Measurements from ENCODE around the gene RBM28. TPM values are rescaled to one million over a fixed set of nuclear protein-coding genes. Genes with fewer than 3 reads are reported as not detected.

Gene RBM28
- total RNA-seq, 4 donors from 2014 or later: 19.1 to 142 (median 24.2) TPM

- Histone ChIP-seq H3K27me3 (no peaks in the 10 kb centered on the region), H3K4me1 (no peaks in the 10 kb centered on the region), H3K4me3 (no peak overlapping the region), H3K36me3 (no peaks in the 10 kb centered on the region), H3K27ac (no peak overlapping the region), H3K9me3 (no peaks in the 10 kb centered on the region)
- TF ChIP-seq CTCF (IDR thresholded peaks at IDR 0.05) (no peak), POLR2A (IDR thresholded peaks at IDR 0.05) (no peak)
- no peak for DNase-seq
Observed at GRCh38 chr7:128257458-128257857, 86.2 kb downstream of the RBM28 start.

- TF ChIP-seq CTCF (IDR thresholded peaks at IDR 0.05) (no peak), POLR2A (IDR thresholded peaks at IDR 0.05) (no peak)
- H3K9me3 ChIP-seq: no peaks in the 10 kb centered on the region
- H3K36me3 ChIP-seq: no peaks in the 10 kb centered on the region
- H3K27ac ChIP-seq: no peak overlapping the region
- no peaks in the 10 kb centered on the region for H3K4me1 ChIP-seq
- no peak for DNase-seq
- H3K27me3 ChIP-seq: no peaks in the 10 kb centered on the region
- H3K4me3 ChIP-seq: no peak overlapping the region
Observed at GRCh38 chr7:128255271-128255670, 88.4 kb downstream of the RBM28 start.

GRCh38 chr7:128254470-128254869, 89.2 kb downstream of the RBM28 start:
- H3K4me3 ChIP-seq: no peak overlapping the region
- H3K27ac ChIP-seq: no peak overlapping the region
- no peak for DNase-seq
- no peaks in the 10 kb centered on the region for H3K4me1 ChIP-seq
- no peaks in the 10 kb centered on the region for H3K36me3 ChIP-seq
- no peaks in the 10 kb centered on the region for H3K27me3 ChIP-seq
- no peaks in the 10 kb centered on the region for H3K9me3 ChIP-seq
- TF ChIP-seq POLR2A (IDR thresholded peaks at IDR 0.05) (no peak), CTCF (IDR thresholded peaks at IDR 0.05) (no peak)

- Histone ChIP-seq H3K4me3 (no peak overlapping the region), H3K9me3 (no peaks in the 10 kb centered on the region)
- TF ChIP-seq CTCF (IDR thresholded peaks at IDR 0.05) (no peak), POLR2A (IDR thresholded peaks at IDR 0.05) (no peak)
Observed at GRCh38 chr7:128253701-128254100, 90.0 kb downstream of the RBM28 start.

GRCh38 chr7:128251337-128251736, 92.4 kb downstream of the RBM28 start:
- H3K9me3 ChIP-seq: no peaks in the 10 kb centered on the region
- no peak for TF ChIP-seq POLR2A (IDR thresholded peaks at IDR 0.05)
- H3K27me3 ChIP-seq: no peaks in the 10 kb centered on the region
- no peaks in the 10 kb centered on the region for H3K4me1 ChIP-seq
- no peaks in the 10 kb centered on the region for H3K36me3 ChIP-seq
- no peak for DNase-seq
- H3K4me3 ChIP-seq: no peak overlapping the region
- no peak overlapping the region for H3K27ac ChIP-seq

More at GRCh38 chr7:128253701-128254100, 90.0 kb downstream of the RBM28 start:
- H3K27ac ChIP-seq: no peak overlapping the region
- no peak for DNase-seq
- H3K27me3 ChIP-seq: no peaks in the 10 kb centered on the region
- H3K36me3 ChIP-seq: no peaks in the 10 kb centered on the region
- no peaks in the 10 kb centered on the region for H3K4me1 ChIP-seq

Small RNAs within 50 kb of the gene (small RNA-seq; reads per million reads assigned to genes)
- gene RNU7-27P: 0 reads per million in 2 donors

Other genes with a start within 250 kb of the RBM28 start
- gene LEP, start 102.6 kb downstream of the RBM28 start, total RNA-seq: under 1 TPM in 1 of 4 donors, not detected in 3; 0.27 TPM
- gene PRRT4, start 17.8 kb upstream of the RBM28 start, total RNA-seq: under 1 TPM in 1 of 4 donors, not detected in 3; 0.66 TPM
- 10 to 100 TPM in 3 of 4 donors, 1 to 10 TPM in 1; 7.9 to 45.4 (median 14.8) TPM for gene IMPDH1, start 66.1 kb upstream of the RBM28 start, total RNA-seq
- 1 to 10 TPM; 2.6 to 9.0 (median 6.0) TPM for gene HILPDA, start 112.0 kb upstream of the RBM28 start, total RNA-seq
- gene METTL2B, start 132.8 kb upstream of the RBM28 start, total RNA-seq: 10 to 100 TPM; 14.0 to 23.3 (median 20.4) TPM